Measurements from ENCODE around the gene ACAP3.
"Not testable (repeated sequence)": the region's sequence is repeated elsewhere in the genome, so short reads cannot be mapped to it uniquely, and the experiment has no call there.

Gene ACAP3

GRCh38 chr1:1260843-1261560 is 46.7 kb downstream of the ACAP3 start:
- no peak for DNase-seq

DNA sequence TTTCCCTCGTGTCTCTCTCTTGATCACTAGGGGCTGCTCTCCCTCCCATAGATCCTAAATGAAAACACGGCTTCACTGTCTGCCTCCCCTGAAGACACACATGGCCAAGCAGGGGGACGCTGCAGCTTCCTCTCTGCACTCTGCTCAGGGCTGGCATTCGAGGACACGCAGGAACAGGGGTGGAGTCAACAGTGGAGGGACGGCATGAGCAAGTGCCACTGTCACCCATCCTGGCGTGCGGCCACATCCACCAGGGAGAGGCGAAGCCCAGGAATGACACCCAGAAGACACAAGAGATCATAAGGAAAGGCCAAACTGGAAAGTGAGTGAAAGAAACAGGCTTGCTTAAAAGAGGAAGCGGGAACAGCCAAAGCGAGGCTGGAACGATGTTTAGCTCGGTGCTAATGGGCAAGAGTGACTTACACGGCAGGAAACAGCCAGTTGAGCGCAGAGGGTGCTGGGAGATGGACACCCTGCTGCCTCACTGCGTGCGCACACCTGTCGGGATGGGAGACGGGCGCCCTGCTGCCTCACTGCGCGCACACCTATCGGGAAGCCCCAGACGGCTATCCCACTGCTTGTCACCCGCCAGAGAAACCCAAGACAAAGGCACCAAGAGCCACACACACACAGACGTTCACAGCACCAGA is 47.7 kb downstream of the ACAP3 start:
- DNase-seq: no peak

- DNase-seq: no peak
Observed at GRCh38 chr1:1259540-1259939, 48.2 kb downstream of the ACAP3 start.

DNA sequence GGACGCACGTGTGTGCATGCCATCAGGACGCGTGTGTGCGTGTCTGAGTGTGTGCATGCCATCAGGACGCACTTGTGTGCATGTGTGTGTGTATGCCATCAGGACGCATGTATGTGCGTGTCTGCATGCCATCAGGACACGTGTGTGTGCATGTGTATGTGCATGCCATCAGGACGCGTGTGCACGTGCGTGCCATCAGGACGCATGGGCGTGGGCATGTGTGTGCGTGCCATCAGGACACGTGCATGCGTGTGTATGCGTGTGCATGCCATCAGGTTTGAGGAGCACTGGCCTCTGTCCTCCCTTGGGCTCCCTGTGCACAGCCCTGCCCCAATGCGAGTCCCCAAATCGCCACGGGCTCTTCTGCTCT is 48.6 kb downstream of the ACAP3 start:
- DNase-seq: no peak

DNA sequence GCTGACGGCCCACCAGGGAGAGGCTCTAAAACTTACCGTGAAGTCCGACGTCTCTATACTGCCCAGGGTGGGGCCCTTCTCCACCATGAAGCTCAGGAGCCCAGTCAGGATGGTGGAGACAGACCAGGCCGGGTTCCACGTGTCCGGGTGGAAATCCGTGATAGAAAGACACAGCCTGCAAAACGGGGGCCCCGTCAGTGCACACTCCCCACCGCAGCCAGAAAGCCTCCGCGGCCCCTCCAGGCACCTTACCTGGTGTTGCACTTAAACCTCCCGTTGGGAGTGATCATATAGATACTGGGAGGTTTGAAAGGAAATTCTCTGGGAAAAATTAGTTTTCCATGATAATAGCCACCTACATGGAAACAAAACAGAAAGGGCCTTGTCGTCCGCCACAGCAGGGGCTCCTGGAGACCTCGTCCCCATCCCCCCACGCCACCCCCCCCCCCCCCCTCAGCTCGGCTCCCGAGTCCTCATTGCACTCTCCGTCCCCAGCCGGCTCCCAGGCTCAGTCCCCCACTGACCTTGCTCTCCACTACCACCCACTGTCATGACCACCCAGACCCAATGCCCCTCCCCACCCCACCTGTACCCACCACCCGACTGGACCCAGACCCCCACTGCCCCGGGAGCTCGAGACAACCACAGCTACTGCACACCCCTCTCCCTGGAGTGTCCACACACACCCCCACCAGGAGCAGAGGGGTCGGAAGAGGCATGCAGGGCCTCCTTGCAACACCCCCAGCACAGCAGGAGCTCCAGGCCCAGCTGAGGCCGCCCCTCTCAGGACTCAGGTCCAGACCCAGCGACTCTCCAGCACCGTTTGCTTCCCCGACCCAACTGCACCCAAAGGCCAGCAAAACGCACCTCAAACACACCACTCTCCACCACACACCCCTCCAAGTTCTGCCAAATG is 50.5 kb downstream of the ACAP3 start:
- DNase-seq: no peak

DNA sequence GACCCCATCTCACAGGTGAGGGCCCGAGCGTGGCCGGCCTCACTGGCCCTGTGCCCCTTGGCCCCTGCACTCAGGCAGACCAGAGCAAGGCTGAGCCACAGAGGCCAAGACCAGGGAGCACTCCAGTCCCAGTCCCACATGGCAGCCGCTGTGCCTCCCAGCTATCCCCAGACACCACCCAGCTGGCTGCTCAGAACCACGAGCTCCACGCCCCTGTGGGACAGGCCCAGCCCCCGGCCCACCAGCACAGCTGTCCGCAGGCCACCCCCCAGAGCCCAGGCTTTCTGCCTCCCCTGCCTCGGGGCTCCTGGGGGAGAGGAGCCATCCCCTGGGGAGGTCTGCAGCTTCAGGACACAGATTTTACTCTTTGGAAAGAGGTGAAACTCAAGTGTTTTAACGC is 52.1 kb downstream of the ACAP3 start:
- no peak for DNase-seq

- no peak for DNase-seq
Observed at GRCh38 chr1:1255078-1255477, 52.7 kb downstream of the ACAP3 start.

- no peak for DNase-seq
Observed at GRCh38 chr1:1254667-1254998, 53.1 kb downstream of the ACAP3 start.

GRCh38 chr1:1253972-1254666 is 53.6 kb downstream of the ACAP3 start:
- no peak for DNase-seq

DNA sequence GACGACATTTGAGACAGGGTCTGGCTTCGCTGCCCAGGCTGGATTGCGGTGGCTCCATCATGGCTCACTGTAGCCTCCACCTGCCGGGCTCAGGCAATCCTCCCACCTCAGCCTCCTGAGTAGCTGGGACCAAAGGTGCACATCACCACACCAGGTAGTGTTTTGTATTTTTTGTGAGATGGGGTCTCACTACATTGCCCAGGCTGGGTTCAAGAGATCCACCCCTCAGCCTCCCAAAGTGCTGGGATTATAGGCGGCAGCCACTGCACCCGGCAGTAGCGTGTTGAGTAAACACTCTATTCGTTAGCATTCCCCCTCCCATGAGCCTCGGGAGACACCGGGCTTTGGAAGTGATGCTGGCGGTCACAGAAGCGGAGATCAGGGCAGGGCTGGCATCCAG is 54.4 kb downstream of the ACAP3 start:
- no peak for DNase-seq

- peak; percentile 69 for DNase-seq
Observed at GRCh38 chr1:1250786-1251284, 56.9 kb downstream of the ACAP3 start.

- not testable (repeated sequence) for DNase-seq
Observed at GRCh38 chr1:1248009-1248913, 59.5 kb downstream of the ACAP3 start.

- no peak for DNase-seq
Observed at GRCh38 chr1:1247341-1247913, 60.3 kb downstream of the ACAP3 start.

GRCh38 chr1:1246577-1247340 is 61.0 kb downstream of the ACAP3 start, which contains the start of gene C1QTNF12:
C1QTNF12 (minus strand) TSS chr1:1246722; CDS start chr1:1246690, 32 bp downstream.
- DNase-seq: no peak

GRCh38 chr1:1245817-1246576 is 61.7 kb downstream of the ACAP3 start:
- DNase-seq: no peak

GRCh38 chr1:1245178-1245816 is 62.4 kb downstream of the ACAP3 start:
- DNase-seq: no peak

DNA sequence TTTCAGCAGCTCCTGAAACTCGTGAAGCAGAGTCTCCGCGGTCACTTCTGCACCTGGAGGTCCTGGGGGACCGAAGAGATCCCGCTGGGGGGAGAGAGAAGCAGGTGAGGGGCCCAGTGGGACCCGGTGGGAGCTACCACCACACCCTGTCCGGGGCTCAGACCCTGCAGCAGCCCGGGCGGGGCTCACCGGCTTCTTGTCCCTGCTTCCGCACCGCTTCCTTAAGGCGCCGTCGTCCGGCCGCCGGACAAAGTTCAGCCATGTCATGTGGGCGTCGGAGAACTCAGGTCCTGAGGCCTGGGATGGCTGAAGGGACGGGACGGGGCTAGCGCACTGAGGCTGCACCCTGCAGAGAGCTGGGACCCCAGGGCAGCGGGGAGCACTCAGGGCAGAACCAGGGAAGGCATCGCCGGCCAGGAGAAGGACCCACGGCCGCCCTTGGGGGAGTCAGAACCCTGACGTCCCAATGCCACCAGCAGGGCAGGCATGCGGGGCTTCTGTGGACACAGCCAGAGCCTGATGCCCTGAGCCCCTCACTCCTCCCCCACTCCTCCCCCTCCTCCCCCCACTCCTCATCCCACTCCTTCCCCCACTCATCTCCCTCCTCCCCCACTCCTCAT is 63.4 kb downstream of the ACAP3 start:
- no peak for DNase-seq

GRCh38 chr1:1243807-1244191 is 63.9 kb downstream of the ACAP3 start:
- DNase-seq: no peak

- no peak for DNase-seq
Observed at GRCh38 chr1:1243266-1243660, 64.5 kb downstream of the ACAP3 start.
